ENCODE results near the gene ARHGAP26.
"Not testable (repeated sequence)": the region's sequence is repeated elsewhere in the genome, so short reads cannot be mapped to it uniquely, and the experiment has no call there.

The ARHGAP26 gene

GRCh38 chr5:142981475-142981874 is 211.3 kb downstream of the ARHGAP26 start:
- no peak for TF ChIP-seq CTCF (IDR thresholded peaks at IDR 0.05; ENCODE audit: low read depth, low read length, missing control alignments)
- H3K4me3 ChIP-seq (ENCODE audit: low read depth, low read length) = no peak overlapping the region
- no peak for DNase-seq (ENCODE audit: low read depth)

- no peak for TF ChIP-seq CTCF (IDR thresholded peaks at IDR 0.05; ENCODE audit: low read depth, low read length, missing control alignments)
- DNase-seq (ENCODE audit: low read depth) = no peak
- H3K4me3 ChIP-seq (ENCODE audit: low read depth, low read length) = no peak overlapping the region
Measured at GRCh38 chr5:142981886-142982820, 212.0 kb downstream of the ARHGAP26 start.

GRCh38 chr5:142982821-142983200 is 212.6 kb downstream of the ARHGAP26 start:
- no peak for DNase-seq (ENCODE audit: low read depth)

GRCh38 chr5:142984011-142984410 is 213.8 kb downstream of the ARHGAP26 start:
- no peak for DNase-seq (ENCODE audit: low read depth)
- TF ChIP-seq CTCF (IDR thresholded peaks at IDR 0.05; ENCODE audit: low read depth, low read length, missing control alignments) = no peak
- H3K4me3 ChIP-seq (ENCODE audit: low read depth, low read length) = no peak overlapping the region

More at GRCh38 chr5:142982821-142983200, 212.6 kb downstream of the ARHGAP26 start:
- peak; percentile 69 for TF ChIP-seq CTCF (IDR thresholded peaks at IDR 0.05; ENCODE audit: low read depth, low read length, missing control alignments)
- no peak overlapping the region for H3K4me3 ChIP-seq (ENCODE audit: low read depth, low read length)

GRCh38 chr5:142984525-142984924 is 214.3 kb downstream of the ARHGAP26 start:
- TF ChIP-seq CTCF (IDR thresholded peaks at IDR 0.05; ENCODE audit: low read depth, low read length, missing control alignments) = no peak
- H3K4me3 ChIP-seq (ENCODE audit: low read depth, low read length) = no peak overlapping the region
- DNase-seq (ENCODE audit: low read depth) = no peak

GRCh38 chr5:142989270-142989669 is 219.1 kb downstream of the ARHGAP26 start:
- not testable (repeated sequence) for DNase-seq (ENCODE audit: low read depth); H3K4me3 ChIP-seq (ENCODE audit: low read depth, low read length)

GRCh38 chr5:142990073-142990472 is 219.9 kb downstream of the ARHGAP26 start:
- H3K4me3 ChIP-seq (ENCODE audit: low read depth, low read length); DNase-seq (ENCODE audit: low read depth): not testable (repeated sequence)

- DNase-seq (ENCODE audit: low read depth) = no peak
- no peak for TF ChIP-seq CTCF (IDR thresholded peaks at IDR 0.05; ENCODE audit: low read depth, low read length, missing control alignments)
- H3K4me3 ChIP-seq (ENCODE audit: low read depth, low read length) = no peak overlapping the region
Measured at GRCh38 chr5:142994218-142994617, 224.0 kb downstream of the ARHGAP26 start.

GRCh38 chr5:142995621-142996020 is 225.4 kb downstream of the ARHGAP26 start:
- not testable (repeated sequence) for DNase-seq (ENCODE audit: low read depth); H3K4me3 ChIP-seq (ENCODE audit: low read depth, low read length)
